ENCODE measurements around the gene XRCC1.
"Not testable (repeated sequence)": the region's sequence is repeated elsewhere in the genome, so short reads cannot be mapped to it uniquely, and the experiment has no call there.

The XRCC1 gene

DNA sequence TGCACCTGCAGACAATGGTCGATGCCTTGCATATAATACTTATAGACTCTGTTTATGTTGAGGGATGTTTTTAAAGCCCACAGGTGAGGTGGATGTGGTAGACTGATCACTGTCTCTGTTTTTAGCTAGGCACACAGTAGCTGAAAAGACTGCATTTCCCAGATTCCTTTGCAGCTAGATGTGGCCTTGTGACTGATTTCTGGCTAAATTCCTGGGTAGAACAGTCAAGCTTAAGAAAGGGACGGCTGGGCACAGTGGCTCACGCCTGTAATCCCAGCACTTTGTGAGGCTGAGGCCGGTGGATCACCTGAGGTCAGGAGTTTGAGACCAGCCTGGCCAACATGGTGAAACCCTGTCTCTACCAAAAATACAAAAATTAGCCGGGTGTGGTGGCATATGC is 25.0 kb upstream of the XRCC1 start:
- not testable (repeated sequence) for DNase-seq (ENCODE audit: low read depth, low spot score)

DNA sequence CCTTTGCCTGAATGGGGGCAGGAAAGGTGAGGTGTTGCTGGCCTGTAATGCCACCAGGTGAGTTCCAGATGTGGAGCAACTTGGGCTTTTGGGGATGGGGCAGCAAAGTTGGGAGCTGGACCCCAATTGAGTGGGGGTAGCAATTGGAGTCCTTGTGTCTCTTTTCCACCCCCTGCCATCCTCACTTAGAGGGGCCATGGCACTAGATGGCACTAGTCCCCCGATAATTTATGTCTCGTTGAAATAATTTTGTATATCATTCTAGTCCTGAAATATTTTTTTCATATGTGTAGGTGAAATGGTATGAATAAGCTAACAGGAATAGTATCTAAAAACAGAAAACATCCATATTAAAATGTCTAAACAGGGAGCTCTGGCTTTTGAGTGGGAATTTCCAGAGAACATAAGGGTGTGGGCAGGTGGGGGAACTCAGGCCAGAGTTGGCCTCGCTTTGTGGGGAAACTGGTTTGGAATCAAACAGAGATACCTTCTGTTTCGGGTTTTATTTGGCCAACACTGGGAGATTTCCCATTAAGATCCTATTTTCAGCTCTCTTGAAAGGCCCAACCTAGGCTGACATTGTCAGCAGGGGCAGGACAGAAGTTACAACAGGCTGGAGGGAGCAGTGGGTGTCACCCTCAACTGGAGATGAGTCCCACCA is 24.4 kb upstream of the XRCC1 start:
- no peak for DNase-seq (ENCODE audit: low read depth, low spot score)

- DNase-seq (ENCODE audit: low read depth, low spot score) = no peak
Observed at GRCh38 chr19:43598445-43599240, 23.3 kb upstream of the XRCC1 start.

GRCh38 chr19:43597876-43598275 is 22.5 kb upstream of the XRCC1 start:
- no peak for DNase-seq (ENCODE audit: low read depth, low spot score)

DNA sequence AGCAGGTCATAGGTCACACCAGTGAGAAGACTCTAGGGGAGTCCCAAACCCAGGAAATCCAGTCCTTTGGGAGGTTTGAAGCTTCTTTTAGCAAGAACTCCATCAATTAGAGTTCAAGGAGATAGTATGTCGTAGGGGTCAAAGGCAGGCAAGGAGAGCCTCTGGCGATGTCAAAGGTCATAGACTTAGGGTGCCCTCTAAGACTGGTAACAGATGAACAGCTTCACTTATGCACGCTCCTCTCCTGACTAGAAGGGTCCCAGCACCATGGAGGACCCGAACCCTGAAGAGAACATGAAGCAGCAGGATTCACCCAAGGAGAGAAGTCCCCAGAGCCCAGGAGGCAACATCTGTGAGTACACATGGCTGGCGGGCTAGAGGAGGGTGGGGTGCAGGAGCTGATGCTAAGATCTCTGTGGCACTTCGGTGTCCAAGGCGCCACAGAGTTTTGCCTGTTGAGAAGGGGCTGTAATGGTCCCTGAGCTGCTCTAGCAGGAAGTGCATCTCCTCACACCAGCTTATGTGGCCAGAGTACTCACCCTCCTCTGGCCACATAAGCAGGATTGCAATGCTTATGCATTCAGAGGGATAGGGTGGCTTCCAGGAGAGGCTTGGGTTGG is 21.6 kb upstream of the XRCC1 start:
- DNase-seq (ENCODE audit: low read depth, low spot score) = no peak

- peak; percentile 100 for DNase-seq (ENCODE audit: low read depth, low spot score)
Observed at GRCh38 chr19:43595999-43596841, 20.9 kb upstream of the XRCC1 start, which contains the start of the genes IRGQ and ZNF576. Gene IRGQ (minus strand): TSS chr19:43596134. CDS start chr19:43595338, 796 bp downstream. Gene ZNF576 (plus strand): TSS chr19:43596595. CDS start chr19:43597109, 514 bp downstream.

DNA sequence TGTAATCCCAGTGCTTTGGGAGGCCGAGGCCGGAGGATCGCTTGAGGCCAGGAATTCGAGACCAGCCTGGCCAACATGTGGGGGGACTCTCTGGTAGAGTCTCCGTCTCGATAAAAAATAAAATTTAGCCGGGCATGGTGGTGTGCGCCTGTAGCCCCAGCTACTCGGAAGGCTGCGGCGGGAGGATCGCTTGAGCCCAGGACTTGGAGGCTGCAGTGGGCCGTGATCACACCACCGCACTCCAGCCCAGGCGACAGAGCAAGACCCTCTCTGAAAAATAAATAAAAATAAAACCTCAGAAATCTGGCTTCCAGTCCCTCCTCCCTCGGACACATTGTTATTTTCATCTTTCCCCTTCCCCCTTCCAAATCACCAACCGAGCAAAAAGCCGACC is 20.3 kb upstream of the XRCC1 start:
- DNase-seq (ENCODE audit: low read depth, low spot score) = no peak

GRCh38 chr19:43594710-43595604 is 19.6 kb upstream of the XRCC1 start:
- peak; percentile 90 for DNase-seq (ENCODE audit: low read depth, low spot score)

GRCh38 chr19:43594081-43594697 is 18.9 kb upstream of the XRCC1 start:
- no peak for DNase-seq (ENCODE audit: low read depth, low spot score)

- no peak for DNase-seq (ENCODE audit: low read depth, low spot score)
Observed at GRCh38 chr19:43592800-43593350, 17.5 kb upstream of the XRCC1 start.

- DNase-seq (ENCODE audit: low read depth, low spot score) = no peak
Observed at GRCh38 chr19:43591904-43592772, 16.8 kb upstream of the XRCC1 start.

DNA sequence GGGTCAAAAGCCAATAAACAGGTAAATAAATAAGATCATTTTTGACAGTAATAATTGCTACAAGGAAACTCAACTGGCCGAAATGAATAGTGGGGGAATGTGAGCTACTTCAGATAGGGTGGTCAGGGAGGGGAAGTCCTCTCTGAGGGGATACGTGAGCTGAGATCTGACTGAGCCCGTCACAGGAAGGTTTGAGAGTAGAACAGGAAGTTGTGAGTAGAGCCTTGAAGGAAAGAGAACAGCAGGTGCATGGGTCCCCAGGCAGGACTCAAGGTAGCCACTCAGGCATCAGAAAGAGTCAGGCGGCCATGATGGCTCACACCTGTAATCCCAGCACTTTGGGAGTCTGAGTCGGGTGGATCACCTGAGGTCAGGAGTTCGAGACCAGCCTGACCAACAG is 14.4 kb upstream of the XRCC1 start:
- no peak for DNase-seq (ENCODE audit: low read depth, low spot score)

GRCh38 chr19:43589277-43589676 is 13.9 kb upstream of the XRCC1 start:
- DNase-seq (ENCODE audit: low read depth, low spot score) = no peak

GRCh38 chr19:43587029-43587428 is 11.7 kb upstream of the XRCC1 start:
- DNase-seq (ENCODE audit: low read depth, low spot score) = not testable (repeated sequence)

- DNase-seq (ENCODE audit: low read depth, low spot score) = no peak
Observed at GRCh38 chr19:43586346-43586745, 11.0 kb upstream of the XRCC1 start.

GRCh38 chr19:43584484-43584883 is 9.2 kb upstream of the XRCC1 start:
- no peak for DNase-seq (ENCODE audit: low read depth, low spot score)

DNA sequence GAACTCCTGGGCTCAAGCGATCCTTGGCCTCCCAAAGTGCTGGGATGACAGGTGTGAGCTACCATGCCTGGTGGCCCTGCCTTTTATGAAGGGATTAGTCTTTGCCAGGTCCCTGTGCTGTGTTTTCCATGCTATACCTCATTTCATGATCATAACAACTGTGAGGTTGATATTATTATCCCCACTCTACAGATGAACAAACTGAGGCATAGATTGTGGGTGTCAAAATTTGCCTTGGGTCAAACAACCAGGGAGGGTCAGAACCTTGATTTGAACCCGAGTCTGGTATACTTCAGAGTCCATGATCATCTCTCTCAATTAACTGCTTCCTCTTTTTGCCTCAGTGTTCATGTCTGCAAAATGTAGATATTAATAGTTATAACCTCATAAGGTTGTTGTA is 7.2 kb upstream of the XRCC1 start:
- no peak for DNase-seq (ENCODE audit: low read depth, low spot score)

DNA sequence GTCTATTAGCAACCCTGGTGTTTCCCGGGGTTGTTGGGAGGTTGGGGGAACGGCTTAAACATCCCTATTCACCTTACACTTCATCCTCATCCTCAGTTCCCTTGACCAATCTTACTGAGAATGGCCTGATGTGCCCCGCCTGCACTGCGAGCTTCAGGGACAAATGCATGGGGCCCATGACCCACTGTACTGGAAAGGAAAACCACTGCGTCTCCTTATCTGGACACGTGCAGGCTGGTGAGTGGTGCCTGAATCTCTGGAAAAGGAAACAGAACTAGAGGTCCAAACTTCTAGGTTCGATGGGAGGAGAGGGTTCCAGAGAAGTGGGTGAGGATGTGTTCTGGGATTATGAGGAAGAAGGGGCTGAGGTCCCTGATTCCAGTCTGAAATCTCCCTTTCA is 6.1 kb upstream of the XRCC1 start:
- DNase-seq (ENCODE audit: low read depth, low spot score) = no peak

GRCh38 chr19:43578787-43579186 is 3.5 kb upstream of the XRCC1 start:
- DNase-seq (ENCODE audit: low read depth, low spot score) = no peak
